Activated CD4-positive, alpha-beta T cell treated with anti-CD3 and anti-CD28 coated beads, Interleukin-2, amount 50 U/mL, for 4 hours (primary cell): ENCODE measurements around the gene ATP8B3.

Source experiments
- DNase-seq, 2 experiments: peaks; one replicate each; pipeline ENCODE4 v3.0.0-alpha.2; 2020

ATP8B3 gene

DNA sequence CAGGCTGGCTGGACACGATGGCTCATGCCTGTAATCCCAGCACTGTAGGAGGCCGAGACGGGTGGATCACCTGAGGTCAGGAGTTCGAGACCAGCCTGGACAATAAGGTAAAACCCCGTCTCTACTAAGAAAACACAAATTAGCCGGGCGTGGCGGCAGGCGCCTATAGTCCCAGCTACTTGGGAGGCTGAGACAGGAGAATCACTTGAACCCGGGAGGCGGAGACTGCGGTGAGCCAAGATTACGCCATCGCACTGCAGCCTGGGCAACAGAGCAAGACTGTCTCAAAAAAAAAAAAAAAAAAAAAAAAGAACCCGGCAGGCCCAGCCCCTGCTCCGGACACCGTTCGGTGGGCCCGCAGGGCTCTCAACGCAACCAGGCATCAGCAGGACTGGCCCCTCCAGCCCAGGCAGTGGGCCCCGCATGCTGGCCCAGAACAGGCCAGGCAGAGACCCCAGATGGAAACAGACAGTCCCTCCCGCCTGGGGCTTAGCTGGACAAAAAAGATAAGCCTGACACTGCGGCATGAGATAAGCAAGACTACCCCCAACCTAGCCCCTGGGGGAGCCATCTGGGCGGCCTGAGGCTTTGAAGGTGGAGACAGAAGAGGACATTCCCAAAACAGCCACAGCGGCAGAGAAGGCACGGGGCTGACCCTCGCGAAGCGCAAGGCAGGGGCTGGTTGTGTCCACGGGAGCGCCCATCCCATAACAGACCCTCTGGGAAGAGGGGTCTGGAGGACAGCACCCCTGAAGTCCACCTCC is 24.6 kb upstream of the ATP8B3 start:
- DNase-seq = no peak

GRCh38 chr19:1833540-1833939 is 21.5 kb upstream of the ATP8B3 start:
- DNase-seq = no peak

- no peak for DNase-seq
These were observed 20.1 kb upstream of the ATP8B3 start for GRCh38 chr19:1832046-1832663.

- no peak for DNase-seq
These were observed 18.9 kb upstream of the ATP8B3 start for GRCh38 chr19:1830978-1831377.

- no peak for DNase-seq
These were observed 18.5 kb upstream of the ATP8B3 start for GRCh38 chr19:1830568-1830967.

- DNase-seq = no peak
These were observed 17.9 kb upstream of the ATP8B3 start for GRCh38 chr19:1829958-1830357.

DNA sequence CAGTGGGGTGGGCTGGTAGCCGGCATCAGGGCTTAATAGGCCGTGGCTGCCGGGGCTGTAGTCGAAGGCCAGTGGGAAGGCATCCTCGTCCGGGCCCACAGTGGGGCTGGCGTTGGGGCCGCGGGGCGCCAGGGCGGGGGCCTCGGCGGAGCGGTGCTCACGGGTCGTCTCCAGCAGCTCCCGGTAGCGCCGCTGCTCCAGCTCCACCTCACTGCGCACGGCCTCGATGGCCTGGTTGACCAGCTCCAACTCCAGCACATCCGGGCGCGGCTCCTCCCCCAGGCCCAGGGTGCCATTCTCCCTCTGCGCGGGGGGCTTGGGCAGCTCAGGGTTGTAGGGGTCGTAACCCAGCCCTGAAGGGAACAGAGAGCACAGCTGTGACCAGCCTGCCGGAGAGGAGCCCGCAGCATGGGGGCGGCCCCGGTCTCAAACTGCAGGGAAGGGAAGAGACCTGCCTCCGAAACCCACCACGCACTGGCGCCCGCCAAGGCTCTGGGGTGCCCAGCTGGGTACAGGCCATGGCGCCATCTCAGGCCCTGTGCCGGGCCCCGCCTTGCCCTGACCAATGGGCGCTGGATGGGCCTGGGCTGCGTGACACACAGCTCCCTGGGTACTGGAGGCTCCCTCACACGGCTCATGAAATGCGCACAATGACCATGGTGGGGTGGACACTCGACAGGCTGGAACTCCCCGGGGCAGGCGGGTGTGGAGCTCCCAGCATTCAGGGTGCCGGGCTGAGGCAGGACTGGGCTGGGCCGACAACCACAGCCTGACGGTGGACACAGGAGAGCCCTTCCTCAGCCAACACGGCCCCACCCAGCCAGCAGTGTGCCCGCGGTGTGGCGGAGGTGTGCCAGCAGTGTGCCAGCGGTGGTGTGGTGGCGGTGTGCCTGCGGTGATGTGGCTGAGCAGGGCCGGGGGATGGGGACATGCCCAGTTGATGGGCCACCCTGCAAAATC is 16.5 kb upstream of the ATP8B3 start:
- DNase-seq = no peak

- no peak for DNase-seq
These were observed 15.6 kb upstream of the ATP8B3 start for GRCh38 chr19:1827566-1828278.

GRCh38 chr19:1826557-1827521 is 14.8 kb upstream of the ATP8B3 start:
- no peak for DNase-seq

GRCh38 chr19:1825909-1826556 is 14.0 kb upstream of the ATP8B3 start:
- DNase-seq = peak; percentile 73 to 75

GRCh38 chr19:1824252-1824622 is 12.2 kb upstream of the ATP8B3 start:
- no peak for DNase-seq

GRCh38 chr19:1823539-1824251 is 11.6 kb upstream of the ATP8B3 start:
- DNase-seq = no peak

DNA sequence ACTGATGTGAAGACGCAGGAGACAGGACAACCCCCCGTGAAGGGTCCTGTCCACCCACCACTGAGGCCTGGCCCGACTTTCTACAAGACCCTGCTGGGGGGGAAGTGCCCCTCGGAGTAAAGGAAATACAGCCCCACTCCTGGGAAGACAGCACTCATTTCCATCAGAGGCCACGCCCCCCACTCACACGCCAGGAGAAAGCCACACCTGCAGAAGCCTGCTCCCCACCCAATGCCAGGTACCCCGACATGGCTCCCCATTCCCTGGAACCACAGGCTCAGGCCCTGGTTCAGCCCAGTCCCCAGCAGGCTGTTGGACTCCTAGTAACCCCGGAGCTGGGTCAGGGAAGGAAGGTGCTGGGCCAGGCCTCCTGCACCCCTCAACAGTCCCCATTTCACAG is 10.9 kb upstream of the ATP8B3 start:
- DNase-seq = no peak

- DNase-seq = no peak
These were observed 10.1 kb upstream of the ATP8B3 start for GRCh38 chr19:1822210-1822609.

DNA sequence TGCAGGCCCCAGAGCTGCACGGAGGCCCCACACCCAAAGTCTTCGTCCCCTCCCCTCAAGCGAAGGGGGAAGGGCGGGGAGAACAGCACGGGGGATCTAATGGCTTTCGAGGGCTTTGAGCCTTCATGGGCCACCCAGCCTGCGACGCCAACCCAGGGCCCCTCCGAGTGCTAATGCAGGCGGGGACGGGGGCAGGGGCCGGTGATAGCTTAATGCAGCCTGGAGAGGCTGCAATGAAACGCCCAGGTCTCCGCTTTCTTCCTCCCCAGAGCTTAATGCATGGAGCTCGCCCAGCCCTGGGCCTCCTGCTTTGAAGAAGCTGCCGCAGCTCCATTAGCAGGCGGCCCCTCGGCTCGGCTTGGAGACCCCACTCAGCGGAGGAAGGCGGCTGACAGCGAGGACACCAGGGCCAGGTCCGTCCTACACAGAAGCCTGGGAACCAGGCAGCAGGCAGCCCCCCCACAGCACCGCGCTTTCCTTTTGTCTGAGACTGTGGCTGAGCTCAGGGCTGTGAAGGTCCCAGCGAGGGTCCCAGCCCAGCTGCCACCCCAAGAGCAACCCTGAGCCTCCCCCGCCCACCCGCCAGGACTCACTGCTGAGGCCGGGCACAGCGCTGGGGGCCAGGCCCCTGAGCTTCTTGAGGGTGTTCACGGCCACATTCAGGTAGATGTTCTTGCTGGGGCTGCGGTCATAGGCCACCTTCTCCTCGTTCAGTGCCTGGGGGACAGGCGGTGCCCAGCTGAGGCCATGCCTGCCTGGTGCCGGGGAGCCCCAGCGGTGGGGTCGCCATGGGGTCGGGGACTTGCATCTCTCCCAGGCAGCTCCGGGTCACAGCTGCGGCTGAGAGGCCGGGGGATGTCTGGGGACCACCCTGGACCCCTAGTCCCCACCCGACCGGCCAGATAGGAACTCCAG is 7.5 kb upstream of the ATP8B3 start:
- no peak for DNase-seq

DNA sequence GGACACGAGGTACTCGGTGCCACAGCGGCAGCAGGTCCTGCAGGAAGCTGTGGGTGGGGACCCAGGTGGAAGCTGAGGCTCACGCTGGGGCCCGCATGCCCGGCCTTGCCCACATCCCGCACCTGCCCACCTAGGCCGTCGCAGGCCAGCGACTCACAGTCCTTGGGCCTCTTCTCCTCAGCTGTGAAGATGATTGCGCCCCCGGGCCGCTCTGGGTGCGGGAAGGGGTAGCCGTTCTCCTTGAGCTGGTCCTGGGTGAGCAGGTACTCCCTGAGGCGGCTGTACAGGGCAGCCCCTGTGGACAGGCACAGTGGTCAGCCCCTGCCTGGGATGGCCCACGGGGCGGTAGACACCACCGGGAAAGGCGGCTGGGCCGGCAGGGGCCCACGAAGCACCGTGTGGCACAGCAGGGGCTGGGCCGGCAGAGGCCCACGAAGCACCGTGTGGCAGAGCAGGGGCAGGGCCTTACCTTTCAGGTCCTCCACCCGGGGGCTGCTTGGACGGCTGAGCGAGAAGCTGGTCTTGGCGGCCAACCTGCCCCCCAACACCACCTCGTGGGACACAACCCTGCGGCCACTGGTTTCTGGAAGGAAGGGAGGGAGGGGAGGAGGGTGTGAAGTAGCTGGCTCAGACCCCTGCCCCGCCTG is 6.6 kb upstream of the ATP8B3 start:
- DNase-seq = no peak

DNA sequence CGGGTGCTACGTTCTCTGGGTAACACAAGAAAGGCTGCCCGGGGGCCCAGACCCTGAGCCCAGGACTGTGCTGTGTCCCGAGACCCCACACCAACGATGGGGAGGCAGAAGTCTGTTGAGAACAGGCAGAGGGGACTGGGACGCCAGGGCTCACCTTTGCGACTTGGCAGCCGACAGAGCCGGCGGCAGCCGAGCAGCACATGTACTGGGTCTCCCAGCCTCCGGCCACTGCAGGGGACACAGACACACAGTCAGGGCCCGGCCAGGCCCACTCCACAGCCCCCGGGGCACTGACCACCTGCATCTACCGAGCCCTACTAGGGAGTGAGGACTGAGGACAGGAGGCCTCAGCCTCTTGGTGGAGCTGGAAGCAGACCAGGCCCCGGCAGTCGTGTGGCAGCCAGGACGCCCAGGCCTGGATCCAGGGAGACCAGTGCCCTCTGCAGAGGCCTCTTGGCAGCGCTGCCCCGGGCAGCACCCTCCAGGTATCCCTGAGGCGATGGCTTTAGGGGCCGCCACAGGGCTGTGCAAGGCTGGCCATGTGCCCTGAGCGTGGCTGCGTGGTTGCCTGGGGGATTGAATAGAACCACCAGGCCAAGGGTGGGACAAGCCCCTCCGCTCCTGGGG is 5.6 kb upstream of the ATP8B3 start:
- no peak for DNase-seq
